ENCODE data around the gene CAV2. TPM values are rescaled to one million over a fixed set of nuclear protein-coding genes. Genes with fewer than 3 reads are reported as not detected.
A peak's percentile ranks its signal among the peaks of the same experiment; 100 is the strongest.
"Not testable (repeated sequence)": the region's sequence is repeated elsewhere in the genome, so short reads cannot be mapped to it uniquely, and the experiment has no call there.

CAV2 gene
- total RNA-seq, 1 donor from 2014 or later = 161 TPM

GRCh38 chr7:116477625-116478024 lies 21.9 kb upstream of the CAV2 start:
- peak overlapping the region; percentile 75 for H3K27ac Mint-ChIP-seq (ENCODE audit: unreplicated experiment)
- no peaks in the 10 kb centered on the region for H3K79me2 ChIP-seq (ENCODE audit: insufficient read depth, low read length)

GRCh38 chr7:116478834-116479233 lies 20.7 kb upstream of the CAV2 start:
- Histone ChIP-seq H3K4me3 (ENCODE audit: insufficient read depth, low read depth, low read length) (no peak overlapping the region), H3K27me3 (ENCODE audit: insufficient read depth, low read length) (no peaks in the 10 kb centered on the region), H3K9me3 (ENCODE audit: insufficient read depth, low read depth, low read length) (no peaks in the 10 kb centered on the region), H3K4me1 (ENCODE audit: insufficient read depth, low read length) (peaks cover 9% of the 10 kb centered on the region), H3K36me3 (ENCODE audit: insufficient read depth, low read length) (no peaks in the 10 kb centered on the region), H3K4me2 (ENCODE audit: low read length) (no peak overlapping the region), H4K20me1 (ENCODE audit: insufficient read depth, low read length) (no peaks in the 10 kb centered on the region), H3K9ac (ENCODE audit: low read length) (no peak overlapping the region), H3K79me2 (ENCODE audit: insufficient read depth, low read length) (no peaks in the 10 kb centered on the region), H3K27ac (ENCODE audit: low read depth, low read length) (no peak overlapping the region), H2AFZ (ENCODE audit: low read depth, low read length) (no peak overlapping the region)
- Mint-ChIP-seq H3K4me3 (ENCODE audit: unreplicated experiment) (no peak overlapping the region), H3K9me3 (ENCODE audit: unreplicated experiment) (peaks cover 9% of the 10 kb centered on the region), H3K27me3 (ENCODE audit: low read depth, unreplicated experiment) (no peaks in the 10 kb centered on the region), H3K27ac (ENCODE audit: unreplicated experiment) (no peak overlapping the region), H3K36me3 (ENCODE audit: low read depth, unreplicated experiment) (peaks cover 5% of the 10 kb centered on the region), H3K4me1 (ENCODE audit: low read depth, unreplicated experiment) (peaks cover 13% of the 10 kb centered on the region)
- TF ChIP-seq CTCF (IDR thresholded peaks at IDR 0.05; ENCODE audit: insufficient read depth, low read depth, low read length) = no peak
- TF ChIP-seq EZH2 (IDR thresholded peaks at IDR 0.05; ENCODE audit: insufficient read depth, low read length) = no peak
- FAIRE-seq (no peak), DNase-seq (ENCODE audit: low read depth) (no peak)

More at GRCh38 chr7:116477625-116478024, 21.9 kb upstream of the CAV2 start:
- no peak overlapping the region for H3K27ac ChIP-seq (ENCODE audit: low read depth, low read length)
- Mint-ChIP-seq H3K4me1 (ENCODE audit: low read depth, unreplicated experiment) (peaks cover 13% of the 10 kb centered on the region), H3K27me3 (ENCODE audit: low read depth, unreplicated experiment) (no peaks in the 10 kb centered on the region), H3K9me3 (ENCODE audit: unreplicated experiment) (peaks cover 9% of the 10 kb centered on the region), H3K36me3 (ENCODE audit: low read depth, unreplicated experiment) (peaks cover 5% of the 10 kb centered on the region), H3K4me3 (ENCODE audit: unreplicated experiment) (peak overlapping the region; percentile 14)
- no peaks in the 10 kb centered on the region for H3K36me3 ChIP-seq (ENCODE audit: insufficient read depth, low read length)
- H4K20me1 ChIP-seq (ENCODE audit: insufficient read depth, low read length) = no peaks in the 10 kb centered on the region
- no peak for FAIRE-seq
- no peak for TF ChIP-seq EZH2 (IDR thresholded peaks at IDR 0.05; ENCODE audit: insufficient read depth, low read length)
- TF ChIP-seq CTCF (IDR thresholded peaks at IDR 0.05; ENCODE audit: insufficient read depth, low read depth, low read length) = no peak
- DNase-seq (ENCODE audit: low read depth) = no peak
- no peaks in the 10 kb centered on the region for H3K9me3 ChIP-seq (ENCODE audit: insufficient read depth, low read depth, low read length)
- H2AFZ ChIP-seq (ENCODE audit: low read depth, low read length) = no peak overlapping the region
- peaks cover 9% of the 10 kb centered on the region for H3K4me1 ChIP-seq (ENCODE audit: insufficient read depth, low read length)
- H3K4me3 ChIP-seq (ENCODE audit: insufficient read depth, low read depth, low read length) = no peak overlapping the region
- no peak overlapping the region for H3K9ac ChIP-seq (ENCODE audit: low read length)
- no peaks in the 10 kb centered on the region for H3K27me3 ChIP-seq (ENCODE audit: insufficient read depth, low read length)
- H3K4me2 ChIP-seq (ENCODE audit: low read length) = no peak overlapping the region

GRCh38 chr7:116483271-116483942 lies 16.1 kb upstream of the CAV2 start:
- Histone ChIP-seq H3K4me3 (ENCODE audit: insufficient read depth, low read depth, low read length) (no peak overlapping the region), H3K4me2 (ENCODE audit: low read length) (no peak overlapping the region), H3K27me3 (ENCODE audit: insufficient read depth, low read length) (no peaks in the 10 kb centered on the region), H3K4me1 (ENCODE audit: insufficient read depth, low read length) (no peaks in the 10 kb centered on the region), H4K20me1 (ENCODE audit: insufficient read depth, low read length) (no peaks in the 10 kb centered on the region), H3K9ac (ENCODE audit: low read length) (no peak overlapping the region), H3K9me3 (ENCODE audit: insufficient read depth, low read depth, low read length) (no peaks in the 10 kb centered on the region), H3K79me2 (ENCODE audit: insufficient read depth, low read length) (no peaks in the 10 kb centered on the region), H3K36me3 (ENCODE audit: insufficient read depth, low read length) (no peaks in the 10 kb centered on the region), H3K27ac (ENCODE audit: low read depth, low read length) (no peak overlapping the region), H2AFZ (ENCODE audit: low read depth, low read length) (no peak overlapping the region)
- Mint-ChIP-seq H3K4me3 (ENCODE audit: unreplicated experiment) (no peak overlapping the region), H3K4me1 (ENCODE audit: low read depth, unreplicated experiment) (peaks cover 5% of the 10 kb centered on the region), H3K27ac (ENCODE audit: unreplicated experiment) (no peak overlapping the region), H3K9me3 (ENCODE audit: unreplicated experiment) (peaks cover 2% of the 10 kb centered on the region), H3K27me3 (ENCODE audit: low read depth, unreplicated experiment) (no peaks in the 10 kb centered on the region), H3K36me3 (ENCODE audit: low read depth, unreplicated experiment) (peaks cover 4% of the 10 kb centered on the region)
- DNase-seq (ENCODE audit: low read depth) (no peak), FAIRE-seq (no peak)
- TF ChIP-seq EZH2 (IDR thresholded peaks at IDR 0.05; ENCODE audit: insufficient read depth, low read length) = no peak
- no peak for TF ChIP-seq CTCF (IDR thresholded peaks at IDR 0.05; ENCODE audit: insufficient read depth, low read depth, low read length)

- H3K36me3 ChIP-seq (ENCODE audit: insufficient read depth, low read length); H3K79me2 ChIP-seq (ENCODE audit: insufficient read depth, low read length); H3K4me1 Mint-ChIP-seq (ENCODE audit: low read depth, unreplicated experiment); H2AFZ ChIP-seq (ENCODE audit: low read depth, low read length); H3K4me2 ChIP-seq (ENCODE audit: low read length); FAIRE-seq; H3K27me3 Mint-ChIP-seq (ENCODE audit: low read depth, unreplicated experiment); H3K36me3 Mint-ChIP-seq (ENCODE audit: low read depth, unreplicated experiment); H3K9me3 ChIP-seq (ENCODE audit: insufficient read depth, low read depth, low read length); DNase-seq (ENCODE audit: low read depth); H3K27ac ChIP-seq (ENCODE audit: low read depth, low read length); H3K4me3 ChIP-seq (ENCODE audit: insufficient read depth, low read depth, low read length); H3K4me1 ChIP-seq (ENCODE audit: insufficient read depth, low read length); H3K27me3 ChIP-seq (ENCODE audit: insufficient read depth, low read length); H4K20me1 ChIP-seq (ENCODE audit: insufficient read depth, low read length); H3K9me3 Mint-ChIP-seq (ENCODE audit: unreplicated experiment); H3K27ac Mint-ChIP-seq (ENCODE audit: unreplicated experiment); H3K4me3 Mint-ChIP-seq (ENCODE audit: unreplicated experiment); H3K9ac ChIP-seq (ENCODE audit: low read length): not testable (repeated sequence)
Measured at GRCh38 chr7:116484389-116484788, 15.1 kb upstream of the CAV2 start.

Data from astrocyte (in vitro differentiated cells and primary cell).